Measurements from ENCODE around the gene C1QTNF8.

- TF ChIP-seq POLR2A (IDR thresholded peaks at IDR 0.05) (no peak), CTCF (IDR thresholded peaks at IDR 0.05) (no peak), POLR2AphosphoS5 (IDR thresholded peaks at IDR 0.05) (no peak)
Observed at GRCh38 chr16:1084971-1085370, 11.1 kb downstream of the C1QTNF8 start.

Data from prostate gland (tissue), 2 donors.